CD4-positive, alpha-beta T cell treated with Interleukin-17A for 4 hours (primary cell): Measurements from ENCODE around the gene C11orf52.

Source experiments
- DNase-seq: peaks from one replicate; pipeline ENCODE4 v3.0.0-alpha.2; 2020; ENCODE audit warnings: mixed read lengths

The C11orf52 gene

DNA sequence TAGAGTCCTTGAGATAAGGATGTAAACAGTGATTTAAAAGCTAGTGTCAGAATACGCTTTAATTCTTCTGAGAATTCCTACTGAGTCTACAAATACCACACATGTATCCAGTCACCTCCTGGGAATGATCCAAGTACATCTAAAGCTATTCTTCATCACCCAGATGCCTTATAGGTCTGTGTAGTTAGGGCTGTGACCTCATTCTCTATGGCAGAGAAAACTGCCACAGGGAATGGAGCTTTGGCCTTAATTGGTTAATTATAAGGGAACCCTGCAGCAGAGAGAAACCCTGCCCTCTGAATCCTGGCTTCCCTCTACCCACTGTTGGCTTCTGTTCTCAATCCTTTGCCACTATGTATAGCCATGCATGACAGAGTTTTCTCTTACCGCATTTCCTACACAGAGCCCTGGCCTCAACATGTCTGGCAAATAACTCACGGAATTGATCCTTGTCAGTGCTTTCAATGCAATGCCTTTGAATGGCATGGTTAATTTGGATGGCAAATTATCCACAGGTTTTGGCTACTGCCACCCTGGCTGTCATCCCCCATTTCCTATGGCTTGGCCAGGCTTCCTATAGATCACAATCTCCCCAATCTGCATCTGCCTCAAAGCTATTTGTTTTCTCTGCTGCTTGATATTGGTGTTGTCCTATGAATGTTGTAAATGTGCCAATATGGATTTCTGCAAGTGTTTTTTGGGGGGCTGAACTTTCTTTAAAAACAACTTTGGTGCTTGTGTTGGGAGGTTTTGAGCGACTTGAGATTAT, 21.3 kb downstream of the C11orf52 start:
- DNase-seq = no peak

DNA sequence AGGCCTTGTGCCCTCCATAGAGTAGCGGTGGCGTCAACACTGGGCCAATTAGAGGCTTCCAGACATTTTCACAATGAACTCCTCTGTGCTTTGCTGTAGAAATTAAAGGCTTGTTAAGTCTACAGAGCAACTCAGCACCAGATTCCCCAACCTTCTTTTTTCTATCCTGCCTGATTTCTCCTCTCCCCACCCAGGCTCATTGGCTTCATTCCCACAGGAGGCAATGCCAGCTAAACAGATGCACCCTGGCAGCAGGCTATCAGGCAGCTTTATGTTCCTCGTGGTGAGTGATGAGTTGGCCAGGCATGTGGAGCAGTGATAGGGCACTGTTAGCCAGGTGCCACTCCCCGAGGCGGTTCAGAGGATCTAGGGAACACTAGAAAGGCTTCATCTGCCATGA, 23.2 kb downstream of the C11orf52 start:
- DNase-seq = no peak

DNA sequence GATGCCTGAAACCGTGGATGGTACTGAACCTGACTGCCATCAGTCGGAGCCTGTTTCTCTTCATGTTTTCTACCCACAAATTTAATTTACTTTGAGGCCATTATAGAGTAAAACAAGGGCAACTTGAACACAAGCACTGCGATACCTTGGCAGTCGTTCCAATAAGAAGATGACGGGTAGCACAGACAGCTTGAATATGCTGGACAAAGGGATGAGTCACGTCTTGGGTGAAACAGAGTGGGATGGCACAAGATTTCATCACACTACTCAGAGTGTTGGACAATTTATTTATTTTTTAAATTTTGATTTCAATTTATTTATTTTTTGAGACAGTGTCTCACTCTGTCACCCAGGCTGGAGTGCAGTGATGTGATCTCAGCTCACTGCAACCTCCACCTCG, 24.1 kb downstream of the C11orf52 start:
- DNase-seq = no peak

DNA sequence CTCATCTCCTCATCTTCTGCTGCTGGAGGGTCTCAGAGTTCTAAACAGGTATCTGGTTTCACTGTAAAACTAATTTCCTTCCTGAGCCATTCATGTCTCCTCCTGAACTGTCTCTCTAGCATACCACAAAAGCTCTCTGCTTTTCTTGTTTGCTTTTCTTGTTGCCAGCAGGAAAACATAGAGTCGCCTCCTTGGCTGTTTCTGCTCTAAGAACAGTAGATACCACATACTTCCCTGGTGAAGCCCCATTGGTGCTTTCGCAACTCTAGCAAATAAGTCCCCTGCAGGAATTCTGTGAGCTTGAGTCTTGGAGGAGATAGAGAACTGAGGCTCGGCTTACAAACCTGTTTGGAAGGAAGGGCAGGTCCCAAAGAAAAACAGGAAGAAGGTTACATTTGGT, 25.4 kb downstream of the C11orf52 start:
- peak; percentile 19 for DNase-seq

DNA sequence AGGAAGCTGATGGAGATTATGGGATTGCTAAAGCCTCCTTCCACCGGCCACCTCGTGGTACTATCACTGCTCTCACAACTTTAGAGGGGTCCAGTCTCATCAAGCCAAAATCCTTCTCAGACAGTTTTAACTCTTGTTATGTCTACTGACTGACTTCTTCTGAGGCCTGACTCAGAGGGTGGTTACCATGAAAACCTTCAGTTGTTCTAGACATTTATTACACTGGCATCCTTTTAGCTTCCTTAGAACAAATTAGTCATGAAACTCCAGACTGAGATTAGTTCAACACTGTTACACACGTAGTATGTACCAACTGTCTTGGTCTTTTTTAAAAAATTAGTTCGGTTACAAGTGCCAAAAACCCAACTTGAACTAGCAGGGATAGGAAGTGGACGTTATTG, 25.9 kb downstream of the C11orf52 start:
- peak; percentile 14 for DNase-seq

DNA sequence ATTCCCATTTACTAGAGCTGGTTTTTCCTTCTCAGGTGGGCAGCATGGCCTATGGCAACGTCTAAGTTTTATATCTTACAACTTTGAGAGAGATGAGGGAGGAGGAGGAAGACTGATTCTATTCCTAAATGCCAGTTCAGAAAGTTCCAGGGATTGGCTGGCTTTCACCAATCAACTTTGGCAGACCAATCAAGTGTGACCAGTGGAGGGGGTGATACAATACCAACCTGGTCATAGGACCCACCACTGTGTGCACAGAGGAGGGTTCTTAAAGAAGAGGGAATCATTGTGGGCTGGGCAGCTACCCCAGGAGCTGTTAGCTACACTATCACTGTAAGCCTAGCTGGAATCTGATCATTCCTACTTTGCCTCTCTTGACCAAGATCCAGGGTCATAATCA, 26.5 kb downstream of the C11orf52 start:
- DNase-seq = no peak

DNA sequence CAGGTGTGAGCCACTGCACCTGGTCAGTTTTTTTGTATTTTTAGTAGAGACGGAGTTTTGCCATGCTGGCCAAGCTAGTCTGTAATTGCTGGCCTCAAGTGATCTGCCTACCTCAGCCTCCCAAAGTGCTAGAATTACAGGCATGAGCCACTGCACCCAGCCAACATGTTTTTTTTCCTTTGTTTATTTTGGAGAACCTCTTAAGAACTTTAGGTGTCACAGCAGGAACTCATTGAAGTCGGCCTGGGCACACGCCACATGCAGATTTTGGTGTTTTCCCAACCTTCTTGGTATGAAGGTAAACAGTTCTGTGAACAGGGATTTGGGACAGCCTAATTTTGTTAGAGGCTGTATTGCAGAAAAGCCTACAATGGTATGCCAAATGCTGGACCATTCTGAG, 27.8 kb downstream of the C11orf52 start:
- no peak for DNase-seq

DNA sequence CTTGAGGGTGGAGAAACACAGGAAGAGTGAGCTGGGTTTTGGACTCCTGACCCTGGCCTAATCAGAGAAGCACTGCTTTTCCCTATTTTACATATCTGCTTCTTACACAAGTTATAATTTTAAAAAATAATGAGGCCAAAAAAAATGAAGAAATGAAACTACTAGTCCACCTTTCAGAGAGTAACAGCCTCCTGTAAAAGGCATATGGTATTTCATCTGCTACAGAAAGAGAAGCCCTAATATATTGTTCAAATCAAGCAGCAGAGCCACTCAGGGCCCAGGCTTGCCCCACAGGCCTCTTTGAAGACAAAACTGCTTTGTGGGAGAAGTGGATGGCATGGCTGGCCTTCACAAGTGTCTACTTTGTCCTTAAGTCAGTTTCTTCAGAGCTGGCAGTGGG, 28.4 kb downstream of the C11orf52 start:
- DNase-seq = no peak

DNA sequence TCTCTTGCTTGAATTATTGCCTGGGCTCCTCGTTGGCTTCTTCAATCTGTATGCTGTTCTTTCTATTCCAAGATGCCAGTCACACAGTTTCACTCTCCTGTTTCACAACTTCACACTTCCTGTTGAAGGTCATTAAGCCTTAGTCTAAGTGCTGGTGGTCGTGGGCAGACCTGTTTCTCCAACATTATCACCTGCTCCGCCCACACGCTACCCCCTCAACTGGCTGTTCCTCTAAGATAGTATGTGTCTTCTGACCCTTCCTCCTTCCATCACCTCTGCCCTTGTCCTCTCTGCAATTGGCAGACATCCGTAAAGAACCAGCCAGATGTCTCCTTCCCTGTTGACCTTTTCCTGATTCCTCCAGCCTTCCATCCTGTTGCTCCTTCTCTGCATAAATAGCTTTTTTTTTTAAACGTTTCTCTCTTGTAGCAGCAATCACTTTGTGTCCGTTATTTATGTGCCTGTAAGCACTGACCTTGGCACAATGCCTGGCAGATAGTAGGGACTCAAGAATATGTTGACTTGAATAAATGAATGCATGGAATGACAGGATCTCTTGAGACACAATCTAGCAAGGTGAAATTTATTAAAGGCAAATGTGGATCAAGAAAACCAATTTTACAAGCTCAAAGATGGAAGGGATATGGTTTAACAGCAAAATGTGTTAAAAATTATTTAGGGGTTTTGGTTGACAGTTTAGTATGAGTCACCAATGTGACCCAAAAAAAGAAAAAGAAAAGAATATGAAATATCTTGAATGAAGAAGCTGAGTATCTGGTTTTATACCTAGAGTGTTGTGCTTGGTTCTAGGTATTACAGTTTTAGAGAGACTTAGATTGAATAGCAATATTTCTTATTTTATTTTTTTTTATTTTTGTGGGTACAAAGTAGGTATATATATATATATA, 31.1 kb downstream of the C11orf52 start:
- DNase-seq = no peak

DNA sequence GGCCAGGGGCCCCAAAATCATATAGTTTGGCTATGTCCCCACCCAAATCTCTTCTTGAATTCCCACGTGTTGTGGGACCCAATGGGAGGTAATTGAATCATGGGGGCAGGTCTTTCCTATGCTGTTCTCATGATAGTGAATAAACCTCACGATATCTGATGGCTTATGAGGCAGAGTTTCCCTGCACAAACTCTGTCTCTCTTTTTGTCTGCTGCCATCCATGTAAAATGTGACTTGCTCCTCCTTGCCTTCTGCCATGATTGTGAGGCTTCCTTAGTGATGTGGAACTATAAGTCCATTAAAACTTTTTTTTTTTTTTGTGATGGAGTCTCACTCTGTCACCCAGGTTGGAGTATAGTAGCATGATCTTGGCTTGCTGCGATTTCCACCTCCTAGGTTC, 32.9 kb downstream of the C11orf52 start:
- no peak for DNase-seq

DNA sequence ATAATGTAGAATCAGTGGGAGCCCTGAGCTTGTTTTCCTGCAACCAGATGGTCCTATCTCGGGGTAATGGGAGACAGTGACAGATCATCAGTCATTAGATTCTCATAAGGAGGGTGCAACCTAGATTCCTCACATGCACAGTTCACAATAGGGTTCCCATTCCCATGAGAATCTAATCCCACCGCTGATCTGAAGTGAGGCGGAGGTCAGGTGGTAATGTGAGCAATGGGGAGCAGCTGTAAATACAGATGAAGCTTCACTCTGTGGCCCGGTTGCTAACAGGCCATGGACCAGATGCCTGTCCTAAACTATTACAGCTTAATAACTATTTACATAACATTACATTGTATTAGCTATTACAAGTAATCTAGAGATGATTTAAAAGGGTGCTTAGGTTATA, 35.4 kb downstream of the C11orf52 start:
- no peak for DNase-seq

DNA sequence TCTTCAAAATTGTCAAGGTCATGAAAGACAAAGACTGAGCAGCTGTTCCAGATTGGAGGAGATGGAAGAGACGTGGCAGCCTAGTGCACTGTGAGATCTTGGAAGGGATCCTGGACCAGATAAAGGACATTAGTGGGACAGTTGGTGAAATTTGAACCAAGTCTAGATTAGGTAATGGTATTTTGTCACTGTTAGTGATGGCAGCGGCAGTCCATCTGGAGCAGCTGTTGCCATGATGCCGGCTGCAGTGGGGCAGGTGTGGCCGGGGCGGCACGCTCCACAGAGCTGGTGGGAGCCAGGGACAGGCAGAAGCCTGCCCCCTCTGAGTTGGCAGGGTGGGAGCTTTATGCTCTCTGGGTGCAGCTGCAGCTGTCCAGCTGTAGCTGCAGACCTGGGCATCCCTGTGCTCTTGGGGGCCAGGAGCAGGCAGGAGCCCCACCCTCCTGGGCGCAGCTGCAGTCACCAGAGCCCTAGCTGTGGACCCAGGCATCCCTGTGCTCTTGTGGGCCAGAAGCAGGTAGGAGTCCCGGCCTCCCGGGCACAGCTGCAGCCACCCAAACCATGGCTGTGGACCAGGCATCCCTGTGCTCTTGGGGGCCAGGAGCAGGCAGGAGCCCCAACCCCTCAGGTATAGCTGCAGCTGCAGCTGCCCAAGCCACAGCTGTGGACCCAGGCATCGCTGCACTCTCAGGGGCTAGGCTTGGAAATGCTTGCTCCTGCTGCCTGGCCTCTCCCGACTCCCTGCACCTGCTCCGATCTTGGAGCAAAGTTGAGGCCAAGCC, 39.1 kb downstream of the C11orf52 start:
- DNase-seq = no peak

DNA sequence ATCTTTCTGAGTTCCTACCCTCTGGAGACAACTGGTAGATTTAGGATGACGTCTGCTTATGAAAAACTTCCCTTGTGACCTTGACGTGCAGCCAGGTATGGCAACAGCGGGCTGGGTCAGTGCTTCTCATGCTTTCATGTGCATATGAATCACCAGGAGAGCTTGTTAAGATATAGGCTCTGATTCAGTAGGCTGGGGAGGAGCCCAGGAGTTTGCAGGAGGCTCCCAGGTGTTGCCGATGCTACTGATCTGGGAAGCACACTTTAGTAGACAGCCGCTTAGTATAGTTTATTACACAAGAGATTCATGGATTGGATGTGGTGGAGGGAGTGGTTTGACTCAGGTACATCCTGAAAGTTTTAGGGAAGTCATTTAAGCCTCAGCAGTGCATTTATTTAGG, 42.2 kb downstream of the C11orf52 start:
- DNase-seq = no peak

DNA sequence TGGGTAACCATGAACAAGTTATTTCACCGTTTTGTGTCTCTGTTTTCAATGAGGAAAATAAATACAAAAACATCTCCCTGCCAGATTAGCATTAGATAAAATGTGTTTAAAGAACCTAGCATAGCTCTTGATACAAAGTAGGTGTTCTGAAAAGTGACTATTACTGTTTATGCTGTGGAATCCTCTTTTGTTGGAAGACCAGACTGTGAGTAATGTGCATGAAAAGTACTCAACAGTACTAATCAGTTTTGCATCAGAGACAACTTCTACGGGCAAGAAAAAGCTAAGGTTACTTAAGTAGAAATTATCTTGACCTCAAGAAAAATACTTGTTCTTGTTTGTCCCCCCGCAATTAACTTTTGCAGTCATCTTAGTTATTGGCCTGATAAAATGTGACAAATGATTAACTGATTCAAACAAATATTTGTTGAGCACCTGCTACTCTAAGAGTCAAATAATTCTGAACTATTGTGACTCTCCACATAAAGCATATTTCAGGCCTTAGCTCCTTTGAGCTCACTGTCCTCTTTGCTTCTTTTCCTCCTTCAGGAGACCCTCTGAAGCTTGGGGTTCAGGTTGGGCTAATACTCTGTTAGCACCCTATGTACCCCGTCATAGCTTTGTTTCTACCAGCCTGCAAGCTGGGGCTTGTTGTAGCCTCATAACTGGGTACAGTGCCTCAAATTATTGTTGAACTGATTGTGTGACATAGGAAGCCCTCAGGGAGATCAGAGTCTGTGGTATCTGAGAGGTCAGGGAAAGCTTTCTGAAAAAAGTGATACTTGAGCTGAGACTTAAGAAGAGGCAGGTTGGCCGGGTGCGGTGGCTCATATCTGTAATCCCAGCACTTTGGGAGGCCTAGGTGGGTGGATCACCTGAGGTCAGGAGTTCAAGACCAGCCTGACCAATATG, 42.9 kb downstream of the C11orf52 start:
- no peak for DNase-seq

DNA sequence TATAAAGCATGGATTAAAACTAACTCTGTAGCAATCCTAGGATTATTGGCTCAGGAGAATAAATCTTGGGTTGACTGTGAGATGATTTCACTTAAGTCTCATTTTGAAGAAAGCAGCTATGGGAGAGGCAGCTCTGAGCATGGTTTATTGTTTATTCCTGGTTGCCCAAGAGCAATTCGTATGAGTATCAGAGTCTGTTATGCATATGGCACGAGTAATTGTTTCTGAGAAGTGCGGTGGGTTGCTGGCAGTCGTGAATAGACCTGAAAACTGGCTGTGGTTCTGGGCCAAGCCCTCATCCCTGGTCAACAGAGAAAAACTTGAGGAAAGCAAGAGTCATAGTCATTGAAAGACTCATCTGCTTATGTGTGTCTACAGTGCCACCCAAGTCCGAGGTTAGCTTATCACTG, 45.2 kb downstream of the C11orf52 start:
- DNase-seq = no peak

DNA sequence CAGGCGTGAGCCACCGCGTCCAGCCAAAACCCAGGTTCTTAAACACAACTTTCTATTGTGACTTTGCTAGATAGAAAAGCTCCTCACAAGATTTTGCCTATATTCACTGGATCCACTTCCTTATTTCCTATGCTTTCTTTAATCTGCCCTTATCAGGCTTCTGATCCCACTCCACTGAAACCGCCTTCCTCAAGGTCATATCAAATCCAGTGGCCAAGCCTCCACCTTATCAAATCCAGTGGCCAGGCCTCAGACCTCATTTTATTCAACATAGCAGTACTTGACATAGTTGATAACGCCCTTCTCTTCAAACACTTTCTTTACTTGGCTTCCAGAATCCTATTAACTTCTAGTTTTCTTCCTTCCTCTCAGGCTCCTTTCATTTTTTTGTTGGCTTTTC, 48.0 kb downstream of the C11orf52 start:
- DNase-seq = no peak

DNA sequence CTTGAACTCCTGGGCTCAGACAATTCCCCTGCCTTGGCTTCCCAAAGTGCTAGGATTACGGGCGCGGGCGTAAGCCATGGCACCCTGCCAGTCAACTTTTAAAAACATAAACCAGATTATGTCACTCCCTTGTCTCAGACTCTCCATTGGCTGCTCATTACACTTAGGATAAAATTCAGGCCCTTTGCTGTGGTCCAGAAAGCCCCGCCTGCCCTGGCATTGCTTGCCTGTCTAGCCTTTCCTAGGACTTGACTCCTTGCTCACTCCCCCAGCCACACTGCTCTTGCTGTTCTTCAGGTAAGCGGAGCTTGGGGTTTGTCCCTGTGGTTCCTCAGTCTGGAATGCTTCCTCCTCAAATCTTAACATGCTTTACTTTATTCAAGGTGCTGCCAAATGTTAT, 48.9 kb downstream of the C11orf52 start:
- no peak for DNase-seq

DNA sequence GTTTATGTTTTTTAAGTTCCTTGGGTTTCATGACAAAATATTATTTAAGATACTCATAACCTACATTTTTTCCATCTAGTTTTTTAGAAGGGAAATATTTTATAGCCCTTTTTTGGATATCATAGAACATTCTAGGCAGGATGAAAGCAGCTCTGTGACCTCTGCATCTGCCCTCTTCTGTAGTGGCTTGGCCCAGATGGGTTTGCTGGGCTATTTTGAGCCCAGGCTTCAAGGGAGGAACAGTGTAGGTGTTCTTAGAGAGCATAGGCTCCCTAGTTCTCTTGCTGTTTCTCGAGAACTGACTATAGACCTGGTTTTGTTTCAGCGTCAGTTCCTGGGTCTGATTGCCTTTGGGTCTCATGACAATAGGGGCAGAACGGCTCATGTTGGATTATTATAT, 50.6 kb downstream of the C11orf52 start:
- no peak for DNase-seq

DNA sequence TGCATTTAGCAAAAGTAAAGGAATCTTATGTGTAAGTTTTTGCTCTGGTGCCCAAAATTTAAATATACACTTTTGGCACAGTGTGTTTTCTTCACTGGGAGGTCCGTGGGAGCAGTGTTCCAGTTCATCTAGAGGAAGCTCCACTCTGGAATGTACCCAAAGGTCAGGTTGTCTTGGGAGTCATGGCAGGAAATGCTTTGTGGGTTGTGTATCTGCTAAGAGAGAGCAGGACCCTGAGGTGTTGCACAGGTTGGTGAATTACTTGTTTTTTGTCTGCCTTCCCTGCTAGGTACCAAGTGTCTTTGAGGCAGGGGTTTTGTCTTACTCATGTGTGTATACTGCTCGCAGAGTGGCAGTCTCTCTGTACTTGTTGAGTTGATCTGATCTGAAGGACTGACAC, 55.7 kb downstream of the C11orf52 start:
- no peak for DNase-seq

DNA sequence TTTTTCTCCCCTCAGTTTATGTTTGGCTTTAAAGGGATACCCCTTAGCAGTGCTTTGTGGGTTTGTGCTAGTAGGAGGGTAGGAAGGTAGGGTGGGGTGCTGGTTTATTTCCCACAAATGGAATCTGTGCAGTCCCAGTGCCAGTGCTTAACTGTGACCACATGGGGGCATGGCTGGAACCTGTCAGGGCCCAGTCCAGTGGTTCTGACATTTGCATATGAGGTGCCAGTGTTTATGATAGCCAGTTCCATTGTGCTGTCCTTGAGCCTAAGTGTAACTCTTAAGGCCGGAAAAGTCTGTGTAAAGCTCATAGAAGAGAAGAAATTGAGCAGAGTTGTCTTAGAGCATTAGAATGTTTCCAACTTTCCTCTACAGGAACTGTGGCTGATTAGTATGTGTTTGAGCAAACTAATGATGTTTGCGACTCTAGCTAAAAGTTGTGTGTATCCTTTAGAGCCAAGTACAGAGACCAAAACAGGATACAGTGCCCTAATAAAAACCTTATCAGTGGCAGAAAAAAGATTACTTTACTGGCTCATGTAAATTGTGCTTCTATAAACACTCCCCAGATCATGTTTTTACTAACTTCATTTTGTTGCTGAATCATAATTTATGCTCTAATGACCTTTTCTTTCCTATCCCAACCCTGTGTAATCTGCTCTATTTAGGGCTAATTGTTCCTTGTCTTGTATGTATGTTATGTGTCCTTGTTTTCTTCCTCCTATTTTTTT, 56.5 kb downstream of the C11orf52 start:
- DNase-seq = no peak

DNA sequence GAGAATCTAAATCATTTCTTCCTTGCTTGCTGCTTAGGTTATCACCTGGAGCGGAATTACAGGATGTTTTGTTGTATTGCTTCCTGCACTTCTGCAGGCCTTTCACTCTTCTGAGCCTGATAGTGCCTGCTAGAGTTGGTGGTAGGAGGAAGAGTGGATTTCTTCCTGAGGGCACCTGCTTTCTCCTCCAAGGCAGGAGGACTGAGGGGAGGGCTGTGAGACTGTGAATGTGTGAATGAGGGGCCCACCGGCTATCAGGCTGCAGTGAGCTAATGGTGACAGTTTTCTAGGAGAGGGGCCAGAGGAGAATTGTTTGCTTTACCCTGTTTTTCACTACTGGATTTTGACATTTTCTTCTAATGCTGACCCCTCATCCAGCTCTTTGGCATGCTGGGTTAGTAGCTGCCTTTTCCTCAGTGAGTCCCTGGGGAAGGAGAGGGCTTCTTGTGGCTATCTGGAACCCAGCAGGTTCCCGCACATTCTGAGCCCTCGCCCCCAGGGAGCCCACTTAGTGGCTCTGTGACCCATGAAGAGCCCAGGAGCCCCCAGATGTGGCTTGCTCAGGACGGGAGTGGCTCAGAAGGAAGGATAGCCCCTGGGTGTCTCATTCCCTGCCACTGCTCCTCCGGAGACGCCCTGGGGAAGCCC, 57.5 kb downstream of the C11orf52 start:
- DNase-seq = no peak
